DMS153 treated with DMSO at 0.1 percent for 48 hours (cell line): ENCODE data around the gene AP2A1.

Experiments used
- DNase-seq: peaks from one replicate; lab custom pipeline; 2025; ENCODE audit not compliant: unreplicated experiment; lab: John Stamatoyannopoulos, UW

The AP2A1 gene

GRCh38 chr19:49766007-49766929 lies 533 bp upstream of the AP2A1 start:
- peak; percentile 100 for DNase-seq

DNA sequence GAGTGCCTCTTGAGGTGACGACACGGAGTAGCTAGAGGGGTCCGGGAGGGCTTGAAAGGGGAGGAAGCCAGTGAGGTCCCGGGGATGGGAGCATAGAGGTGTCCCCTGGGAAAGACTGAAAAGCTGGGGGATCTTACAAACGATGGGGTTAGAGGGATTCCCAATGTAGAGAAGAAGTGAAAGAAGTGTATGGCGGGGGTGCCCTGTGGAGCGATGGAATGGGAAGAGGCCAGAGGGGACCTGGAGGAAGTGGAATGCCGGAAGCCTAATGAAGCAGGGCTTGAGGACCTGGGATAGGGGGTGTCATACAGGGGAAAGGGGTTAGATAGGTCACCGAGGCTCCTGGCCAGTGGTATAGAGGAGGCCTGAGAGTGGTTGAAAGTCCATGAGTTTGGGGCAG lies 580 bp downstream of the AP2A1 start:
- DNase-seq = no peak

DNA sequence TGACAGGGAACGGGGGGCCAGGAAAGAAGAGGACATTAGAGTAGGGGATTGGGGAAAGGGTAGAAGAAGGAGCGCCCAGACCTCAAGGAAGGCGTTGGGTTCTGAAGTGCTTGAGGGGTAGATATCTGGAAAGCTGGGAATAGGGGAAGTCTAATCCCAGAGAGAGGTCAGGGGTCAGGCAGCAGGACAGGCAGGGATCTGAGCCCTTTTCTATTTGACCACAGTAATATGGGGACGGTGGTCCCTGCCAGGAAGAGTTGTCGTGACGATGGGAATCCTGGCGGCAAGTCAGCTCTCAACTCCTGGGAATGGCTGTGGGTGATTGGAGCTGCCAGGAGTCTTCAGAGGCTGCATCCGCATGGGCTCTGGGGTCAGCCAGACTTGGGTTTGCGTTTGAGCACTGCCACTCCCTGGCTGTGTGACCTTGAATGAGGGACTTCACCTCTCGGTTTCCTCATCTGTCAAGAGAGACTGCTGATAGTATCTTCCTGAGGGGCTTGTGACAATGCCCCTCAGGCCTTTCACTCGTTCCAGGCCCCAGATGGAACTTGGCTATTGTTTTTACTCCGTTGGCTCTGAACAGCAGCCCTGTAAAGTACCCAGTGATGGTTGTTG lies 1.3 kb downstream of the AP2A1 start:
- no peak for DNase-seq

GRCh38 chr19:49770529-49770928 lies 3.7 kb downstream of the AP2A1 start:
- DNase-seq = no peak

- no peak for DNase-seq
Measured at GRCh38 chr19:49771674-49772139, 4.9 kb downstream of the AP2A1 start.

DNA sequence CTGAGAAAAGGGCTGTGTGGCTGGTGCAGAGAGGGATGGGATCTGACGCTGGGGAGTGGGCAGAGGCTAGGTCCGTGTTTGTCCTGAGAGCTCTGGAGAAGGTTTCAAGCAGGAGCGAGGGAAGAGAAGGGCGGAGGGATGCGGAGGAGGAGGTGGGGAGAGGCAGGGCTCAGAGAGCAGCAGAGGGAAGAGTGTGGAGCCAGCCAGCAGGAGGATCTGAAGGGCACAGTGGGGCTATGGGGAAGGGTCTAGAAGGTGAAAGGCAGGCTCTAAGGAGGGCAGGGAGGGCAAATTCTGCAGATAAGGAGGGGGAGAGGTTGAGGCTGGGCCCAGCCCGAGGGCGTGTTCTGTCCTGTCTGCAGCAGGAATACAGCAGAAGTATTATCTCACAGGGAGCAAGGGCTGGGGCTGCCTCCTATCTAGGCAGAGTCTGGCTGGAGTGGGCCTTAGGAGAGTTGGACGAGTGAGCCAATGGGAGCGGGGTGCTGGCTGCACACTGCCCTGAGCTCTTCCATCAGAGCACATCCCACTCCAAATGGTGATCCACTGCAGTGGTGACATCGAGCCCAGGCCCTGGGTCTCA lies 6.1 kb downstream of the AP2A1 start:
- no peak for DNase-seq

GRCh38 chr19:49773663-49774350 lies 7.0 kb downstream of the AP2A1 start:
- DNase-seq = no peak

DNA sequence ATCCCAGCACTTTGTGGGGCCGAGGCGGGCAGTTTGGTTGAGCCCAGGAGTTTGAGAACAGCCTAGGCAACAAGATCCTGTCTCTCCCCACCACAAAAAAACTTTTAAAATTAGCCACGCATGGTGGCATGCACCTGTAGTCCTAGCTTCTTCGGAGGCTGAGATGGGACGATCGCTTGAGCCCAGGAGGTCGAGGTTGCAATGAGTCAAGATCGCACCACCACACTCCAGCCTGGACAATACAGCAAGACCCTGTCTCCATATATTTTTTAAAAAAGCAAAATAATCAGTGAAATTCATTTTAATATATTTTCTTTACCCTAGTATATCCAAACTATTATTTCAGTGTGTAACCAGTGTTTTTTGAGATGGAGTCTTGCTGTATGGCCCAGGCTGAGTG lies 8.2 kb downstream of the AP2A1 start:
- DNase-seq = no peak

DNA sequence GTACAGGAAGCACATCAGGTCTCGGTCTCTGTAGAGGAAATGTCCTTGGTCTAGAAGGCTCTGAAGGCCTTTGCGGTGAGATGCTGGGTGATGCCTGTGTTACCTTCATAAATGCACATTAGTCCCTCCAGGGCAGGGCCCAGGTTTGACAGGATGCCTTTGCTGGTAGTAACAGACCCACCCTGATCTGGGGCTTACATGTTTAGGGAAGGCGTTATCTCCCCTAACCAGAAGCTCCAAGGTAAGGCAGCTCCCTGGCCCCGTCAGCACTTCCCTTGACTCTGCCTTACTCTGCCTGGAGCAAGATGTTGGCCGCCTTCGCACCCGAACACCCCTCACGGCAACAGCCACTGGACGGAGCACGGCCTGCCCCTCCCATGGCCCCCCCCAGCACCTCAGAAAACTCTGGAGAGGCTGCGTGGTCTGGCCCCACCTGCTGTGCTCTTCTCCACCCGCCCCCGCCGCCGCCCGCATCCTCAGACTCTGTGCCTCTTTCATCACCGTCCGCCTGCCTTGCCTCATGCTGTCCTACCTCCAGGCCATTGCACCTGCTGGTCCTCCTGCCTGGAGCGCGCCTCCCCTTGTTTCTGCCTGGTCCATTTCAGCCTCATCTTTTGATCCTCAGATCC lies 9.1 kb downstream of the AP2A1 start:
- no peak for DNase-seq

DNA sequence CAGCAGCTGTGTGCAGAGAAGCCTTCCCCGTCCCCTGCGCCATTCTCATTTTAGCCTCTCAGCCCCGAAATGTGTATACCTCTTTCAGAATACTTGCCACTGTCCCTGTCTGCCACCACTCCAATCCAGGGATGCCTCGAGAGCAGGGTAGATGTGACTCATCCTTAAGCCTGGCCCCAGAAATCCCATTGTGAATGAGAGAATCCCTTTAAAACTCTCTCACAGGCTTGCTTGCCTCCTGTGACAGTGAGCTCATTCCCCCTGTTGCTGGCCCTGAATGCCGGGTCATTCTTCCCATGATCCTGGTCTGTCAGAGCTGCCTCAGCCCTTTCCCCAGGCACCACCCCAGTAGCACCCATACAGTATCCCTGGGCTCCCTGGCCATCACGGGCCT lies 9.6 kb downstream of the AP2A1 start:
- no peak for DNase-seq

DNA sequence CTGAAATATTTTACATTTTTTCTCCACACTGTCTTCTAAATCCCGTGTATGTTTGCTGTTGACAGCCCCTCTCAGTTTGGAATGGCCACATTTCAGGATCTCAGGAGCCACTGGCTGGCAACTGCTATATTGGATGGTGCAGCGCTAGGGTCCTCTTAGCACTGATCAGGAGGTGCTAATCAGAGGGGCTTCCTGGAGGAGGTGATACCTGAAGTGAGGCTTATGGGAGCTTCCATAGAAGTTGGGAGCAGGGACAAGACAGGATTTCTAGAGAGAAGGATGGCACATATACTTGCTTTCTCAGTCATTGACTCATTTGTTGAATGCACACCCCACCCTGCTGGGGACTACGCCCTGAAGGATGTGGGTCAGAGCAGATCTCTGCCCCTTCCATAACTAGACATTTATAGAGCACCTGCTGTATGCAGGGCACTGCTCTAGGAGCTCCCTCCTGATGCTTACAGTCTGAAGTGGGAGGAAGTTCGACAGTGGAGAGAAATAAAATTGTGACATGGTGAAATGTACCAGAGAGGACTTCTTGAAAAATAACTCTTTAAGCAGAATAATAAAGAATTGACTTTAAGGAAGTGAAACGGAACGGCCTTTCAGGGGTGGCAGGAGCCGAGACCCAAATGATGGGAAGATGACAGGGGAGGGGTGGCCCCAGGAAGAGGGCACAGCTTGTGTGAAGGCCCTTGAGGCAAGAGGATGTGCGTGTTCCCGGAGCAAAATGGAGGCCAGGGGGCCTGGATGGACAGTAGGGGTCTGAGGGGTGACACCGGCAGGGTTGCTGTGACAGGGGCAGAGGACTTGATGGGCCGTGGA lies 13.1 kb downstream of the AP2A1 start:
- no peak for DNase-seq

DNA sequence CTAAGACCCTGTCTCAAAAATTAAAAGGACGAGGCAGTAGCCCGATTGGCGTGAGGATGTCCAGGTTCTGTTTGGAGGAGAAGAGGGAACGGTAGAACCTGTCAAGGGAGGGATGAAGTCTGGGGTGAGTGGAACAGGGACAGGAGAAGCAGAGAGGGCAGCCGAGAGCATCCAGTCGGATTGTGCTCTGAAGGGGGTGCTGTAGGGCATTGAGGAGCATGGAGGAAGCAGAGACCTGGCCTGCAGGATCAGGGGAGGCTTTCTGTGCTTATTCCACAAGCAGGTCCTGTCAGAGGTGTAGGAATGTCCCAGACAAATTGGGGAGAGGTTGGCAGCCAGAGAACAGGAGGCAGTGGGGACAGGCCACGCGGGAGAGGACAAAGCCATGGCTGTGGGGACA lies 14.1 kb downstream of the AP2A1 start:
- DNase-seq = no peak

DNA sequence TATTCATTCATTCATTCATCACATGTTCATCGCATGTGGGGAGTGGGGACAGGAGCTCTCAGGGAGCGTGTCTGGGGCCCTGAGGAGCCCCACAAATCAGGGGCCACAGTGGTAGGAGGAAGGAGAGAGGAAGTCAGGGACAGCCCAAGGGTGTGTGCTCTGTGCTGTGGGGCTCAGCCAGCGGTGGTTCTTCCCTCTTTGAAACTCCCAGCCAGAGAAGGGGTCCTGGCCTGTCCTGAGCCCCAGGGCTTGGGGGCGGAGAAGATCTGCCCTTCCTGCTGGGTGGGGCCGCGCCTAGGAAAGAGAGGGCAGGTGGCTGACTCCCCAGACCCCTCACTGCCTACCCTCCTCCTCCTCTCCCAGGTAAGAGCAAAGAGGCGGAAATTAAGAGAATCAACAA lies 14.6 kb downstream of the AP2A1 start:
- DNase-seq = no peak

DNA sequence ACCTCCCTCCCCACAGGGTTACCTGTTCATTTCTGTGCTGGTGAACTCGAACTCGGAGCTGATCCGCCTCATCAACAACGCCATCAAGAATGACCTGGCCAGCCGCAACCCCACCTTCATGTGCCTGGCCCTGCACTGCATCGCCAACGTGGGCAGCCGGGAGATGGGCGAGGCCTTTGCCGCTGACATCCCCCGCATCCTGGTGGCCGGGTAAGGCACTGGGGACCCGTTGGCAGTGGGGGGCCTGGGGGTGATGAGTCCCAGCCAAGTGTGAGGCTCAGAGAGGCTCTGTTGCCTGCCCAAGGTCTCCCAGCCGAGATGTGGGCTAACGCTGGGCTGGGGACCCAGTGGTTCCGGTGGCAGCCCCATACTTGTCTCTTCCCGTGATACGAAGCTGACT lies 15.7 kb downstream of the AP2A1 start:
- DNase-seq = no peak

- no peak for DNase-seq
Measured at GRCh38 chr19:49786376-49786820, 19.6 kb downstream of the AP2A1 start.

DNA sequence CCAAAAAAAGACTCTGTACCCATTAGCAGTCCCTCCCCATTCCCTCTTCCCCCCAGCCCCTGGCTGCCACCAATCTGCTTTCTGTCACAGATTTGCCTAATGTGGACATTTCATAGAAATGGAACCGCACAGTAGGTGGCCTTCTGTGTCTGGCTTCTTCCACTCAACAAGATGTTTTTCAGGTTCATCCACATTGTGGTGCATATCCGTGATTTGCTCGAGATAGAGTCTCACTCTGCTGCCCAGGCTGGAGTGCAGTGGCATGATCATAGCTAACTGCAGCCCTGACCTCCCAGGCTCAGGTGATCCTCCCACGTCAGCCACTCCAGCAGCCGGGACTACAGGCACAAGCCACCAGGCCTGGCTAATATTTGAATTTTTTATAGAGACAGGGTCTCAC lies 20.9 kb downstream of the AP2A1 start:
- no peak for DNase-seq

GRCh38 chr19:49788857-49789256 lies 22.1 kb downstream of the AP2A1 start:
- no peak for DNase-seq

GRCh38 chr19:49790866-49791265 lies 24.1 kb downstream of the AP2A1 start:
- no peak for DNase-seq

DNA sequence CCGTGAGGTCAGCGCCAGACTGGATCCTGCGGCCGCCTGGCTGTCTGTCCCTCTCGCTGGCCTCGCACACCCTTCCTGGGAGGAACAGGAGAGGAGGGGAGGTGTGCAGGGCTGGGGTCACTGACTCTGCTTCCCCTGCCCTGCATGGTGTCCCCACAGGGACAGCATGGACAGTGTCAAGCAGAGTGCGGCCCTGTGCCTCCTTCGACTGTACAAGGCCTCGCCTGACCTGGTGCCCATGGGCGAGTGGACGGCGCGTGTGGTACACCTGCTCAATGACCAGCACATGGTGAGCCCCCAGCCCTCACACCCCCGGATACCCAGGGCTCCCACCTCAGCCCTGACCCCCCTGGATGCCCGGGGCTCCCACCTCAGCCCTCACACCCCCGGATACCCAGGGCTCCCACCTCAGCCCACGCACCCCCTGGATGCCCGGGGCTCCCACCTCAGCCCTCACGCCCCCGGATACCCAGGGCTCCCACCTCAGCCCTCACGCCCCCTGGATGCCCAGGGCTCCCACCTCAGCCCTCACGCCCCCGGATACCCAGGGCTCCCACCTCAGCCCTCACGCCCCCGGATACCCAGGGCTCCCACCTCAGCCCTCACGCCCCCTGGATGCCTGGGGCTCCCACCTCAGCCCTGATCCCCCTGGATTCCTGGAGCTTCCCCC lies 25.1 kb downstream of the AP2A1 start:
- no peak for DNase-seq
